Fibroblast of mammary gland (primary cell): Measurements from ENCODE around the gene TCTA.

ENCODE experiments used
- DNase-seq: peaks from one replicate; pipeline ENCODE4 v3.0.0-alpha.2; 2010; ENCODE audit warnings: low read depth
- H3K4me3 ChIP-seq: 2 replicates; pipeline ENCODE4 v1.5.1; 2011; ENCODE audit warnings: low read depth, mild to moderate bottlenecking, low read length, moderate library complexity; ENCODE audit not compliant: control insufficient read depth
- TF ChIP-seq, protein P1 (sequence below): conservative IDR thresholded peaks from 2 replicates; pipeline ENCODE4 v1.5.1; 2011; ENCODE audit warnings: low read depth, low read length, inconsistent platforms; ENCODE audit not compliant: control insufficient read depth, insufficient read depth

Gene TCTA, protein sequence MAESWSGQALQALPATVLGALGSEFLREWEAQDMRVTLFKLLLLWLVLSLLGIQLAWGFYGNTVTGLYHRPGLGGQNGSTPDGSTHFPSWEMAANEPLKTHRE

DNA sequence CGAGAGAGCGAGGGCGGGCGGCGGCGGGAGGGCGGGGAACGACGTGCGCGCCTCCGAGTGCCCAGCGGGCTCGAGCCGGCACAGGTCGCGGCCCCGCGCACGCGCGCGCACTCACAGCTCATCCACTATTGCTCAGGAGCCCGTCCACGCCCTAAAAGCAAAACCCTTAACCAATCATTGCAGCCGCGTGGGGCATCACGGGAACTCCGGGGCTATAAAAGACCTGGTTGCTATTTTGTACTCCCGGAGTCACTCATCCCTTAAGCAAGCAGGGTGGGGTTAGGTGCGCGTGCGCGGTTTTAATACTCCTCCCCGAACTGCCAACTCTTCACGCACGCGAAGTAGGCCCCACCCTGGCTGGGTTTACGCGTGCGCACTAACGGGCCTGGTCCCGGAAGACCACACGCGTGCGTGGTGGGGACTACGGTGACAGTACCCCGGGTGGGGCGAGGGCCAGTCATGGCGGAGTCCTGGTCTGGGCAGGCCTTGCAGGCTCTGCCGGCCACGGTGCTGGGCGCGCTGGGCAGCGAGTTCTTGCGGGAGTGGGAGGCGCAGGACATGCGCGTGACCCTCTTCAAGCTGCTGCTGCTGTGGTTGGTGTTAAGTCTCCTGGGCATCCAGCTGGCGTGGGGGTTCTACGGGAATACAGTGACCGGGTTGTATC is at the start of gene TCTA, which contains the start of gene RHOA:
TCTA (plus strand) TSS at position 456 of the 664 bp plus-strand sequence; CDS start at position 460, 4 bp downstream.
RHOA (minus strand) TSS at position 9 of the 664 bp plus-strand sequence. CDS start 36,387 bp downstream, outside the sequence.
- peak; percentile 100 for DNase-seq
- TF ChIP-seq, protein P1, sequence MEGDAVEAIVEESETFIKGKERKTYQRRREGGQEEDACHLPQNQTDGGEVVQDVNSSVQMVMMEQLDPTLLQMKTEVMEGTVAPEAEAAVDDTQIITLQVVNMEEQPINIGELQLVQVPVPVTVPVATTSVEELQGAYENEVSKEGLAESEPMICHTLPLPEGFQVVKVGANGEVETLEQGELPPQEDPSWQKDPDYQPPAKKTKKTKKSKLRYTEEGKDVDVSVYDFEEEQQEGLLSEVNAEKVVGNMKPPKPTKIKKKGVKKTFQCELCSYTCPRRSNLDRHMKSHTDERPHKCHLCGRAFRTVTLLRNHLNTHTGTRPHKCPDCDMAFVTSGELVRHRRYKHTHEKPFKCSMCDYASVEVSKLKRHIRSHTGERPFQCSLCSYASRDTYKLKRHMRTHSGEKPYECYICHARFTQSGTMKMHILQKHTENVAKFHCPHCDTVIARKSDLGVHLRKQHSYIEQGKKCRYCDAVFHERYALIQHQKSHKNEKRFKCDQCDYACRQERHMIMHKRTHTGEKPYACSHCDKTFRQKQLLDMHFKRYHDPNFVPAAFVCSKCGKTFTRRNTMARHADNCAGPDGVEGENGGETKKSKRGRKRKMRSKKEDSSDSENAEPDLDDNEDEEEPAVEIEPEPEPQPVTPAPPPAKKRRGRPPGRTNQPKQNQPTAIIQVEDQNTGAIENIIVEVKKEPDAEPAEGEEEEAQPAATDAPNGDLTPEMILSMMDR = no peak
- peak within 1 kb of the TSS; percentile 96 for H3K4me3 ChIP-seq

DNA sequence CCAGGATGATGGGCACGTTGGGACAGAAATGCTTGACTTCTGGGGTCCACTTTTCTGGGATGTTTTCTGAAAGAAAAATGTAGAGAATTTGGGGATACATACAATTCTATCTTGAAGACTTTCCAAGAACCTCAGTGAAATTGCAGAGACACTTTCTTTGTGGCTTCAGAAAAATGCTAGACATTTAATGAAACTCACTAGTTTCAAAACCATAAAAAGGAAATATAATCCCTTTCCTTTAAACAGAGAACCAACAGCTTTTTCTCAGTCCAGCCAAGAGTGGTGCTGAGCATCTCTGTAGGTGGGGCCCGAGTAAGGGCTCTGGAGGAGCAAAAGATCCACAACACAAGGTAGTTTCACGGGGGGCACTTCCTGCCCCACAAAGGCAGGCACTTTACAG is 49.7 kb upstream of the TCTA start:
- H3K4me3 ChIP-seq = no peak overlapping the region
- no peak for DNase-seq
- TF ChIP-seq, protein P1 = no peak

DNA sequence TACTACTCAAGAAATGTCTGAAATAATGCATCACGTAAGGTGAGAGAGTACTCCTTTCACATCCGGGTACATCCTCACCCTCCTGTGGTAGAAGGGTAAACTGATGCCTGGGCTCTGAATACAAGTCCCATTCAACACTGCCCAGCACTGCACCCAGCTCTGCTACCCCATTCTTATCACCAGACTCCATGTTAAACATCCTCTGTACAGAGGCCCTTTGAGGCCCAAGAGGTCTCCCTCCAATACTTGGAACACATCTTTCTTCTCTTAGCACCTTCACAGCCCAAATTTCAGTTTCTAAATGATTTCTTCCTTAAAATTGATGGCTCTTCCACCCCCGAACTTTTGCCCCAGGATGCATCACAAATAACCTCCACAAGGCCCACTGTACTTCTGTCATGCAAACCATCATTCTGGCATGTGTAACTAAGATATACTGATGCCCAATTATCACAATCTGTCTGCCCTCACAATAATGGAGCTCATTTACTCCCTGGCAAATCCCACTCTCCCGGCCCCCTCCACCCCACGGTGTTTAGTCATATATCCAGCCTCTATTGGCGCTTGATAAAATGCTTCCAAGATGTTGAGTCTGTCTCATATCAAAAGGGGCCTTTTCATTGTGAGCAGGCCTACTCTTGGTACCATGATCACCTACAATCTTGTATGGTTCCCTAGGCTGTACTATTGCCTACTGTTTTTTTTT is 41.5 kb upstream of the TCTA start:
- H3K4me3 ChIP-seq = no peak overlapping the region
- TF ChIP-seq, protein P1 = no peak
- DNase-seq = no peak

DNA sequence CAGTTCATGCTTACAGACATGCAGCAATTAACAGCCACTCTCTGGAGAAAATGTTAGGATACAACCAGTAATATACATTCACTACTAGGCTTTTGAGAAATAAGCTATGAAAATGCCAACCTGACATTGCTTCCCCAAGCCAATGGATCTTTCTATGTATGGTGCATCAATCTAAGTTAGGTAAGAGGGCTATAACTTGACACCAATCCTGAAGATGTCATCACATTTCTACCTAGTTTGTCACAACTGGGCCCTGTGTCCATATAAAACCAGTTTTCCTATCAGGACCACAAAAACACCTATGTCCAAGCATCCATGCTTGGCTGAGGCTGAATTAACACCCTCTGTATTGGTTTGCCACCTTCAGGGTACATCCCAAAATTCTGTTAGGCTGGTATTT is 40.3 kb upstream of the TCTA start:
- DNase-seq = no peak
- no peak overlapping the region for H3K4me3 ChIP-seq
- TF ChIP-seq, protein P1 = no peak

DNA sequence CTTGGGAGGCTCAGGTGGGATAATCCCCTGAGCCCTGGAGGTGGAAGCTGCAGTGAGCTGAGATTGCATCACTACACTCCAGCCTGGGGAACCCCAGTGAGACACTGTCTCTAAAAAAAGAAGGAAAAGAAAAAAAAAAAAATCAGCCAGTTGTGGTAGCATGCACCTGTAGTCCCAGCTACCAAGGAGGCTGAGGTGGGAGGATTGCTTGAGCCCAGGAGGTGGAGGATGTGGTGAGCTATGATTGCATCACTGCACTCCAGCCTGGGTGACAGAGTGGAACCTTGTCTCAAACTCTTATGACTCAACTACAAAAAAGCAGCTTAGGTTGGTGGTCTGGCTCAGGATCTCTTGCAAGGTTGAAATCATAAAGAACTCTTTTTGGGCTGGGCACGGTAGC is 34.7 kb upstream of the TCTA start:
- DNase-seq = peak; percentile 72
- TF ChIP-seq, protein P1 = no peak
- H3K4me3 ChIP-seq = no peak overlapping the region

DNA sequence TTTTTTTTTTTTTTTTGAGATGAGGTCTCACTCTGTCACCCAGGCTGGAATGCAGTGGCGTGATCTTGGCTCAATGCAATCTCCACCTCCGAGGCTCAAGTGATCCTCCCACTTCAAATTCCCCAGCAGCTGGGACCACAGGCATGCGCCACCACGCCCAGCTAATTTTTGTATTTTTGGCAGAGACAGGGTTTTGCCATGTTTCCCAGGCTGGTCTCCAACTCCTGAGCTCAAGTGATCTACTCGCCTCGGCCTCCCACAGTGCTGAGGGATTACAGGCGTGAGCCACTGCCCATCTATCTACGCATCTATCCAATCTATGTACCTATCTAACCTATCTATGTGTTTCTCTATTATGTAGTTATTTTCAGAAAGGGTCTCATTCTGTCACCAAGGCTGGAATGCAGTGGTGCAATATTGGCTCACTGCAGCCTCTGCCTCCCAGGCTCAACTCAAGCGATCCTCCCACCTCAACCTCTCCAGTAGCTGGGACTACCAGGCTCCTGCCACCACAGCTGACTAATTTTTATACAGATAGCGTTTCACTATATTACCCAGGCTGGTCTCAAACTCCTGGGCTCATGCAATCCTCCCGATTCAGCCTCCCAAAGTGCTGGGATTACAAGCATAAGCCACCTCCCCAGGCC is 33.9 kb upstream of the TCTA start:
- DNase-seq = peak; percentile 89
- no peak overlapping the region for H3K4me3 ChIP-seq
- TF ChIP-seq, protein P1 = no peak
